Fibroblast of villous mesenchyme (primary cell): ENCODE data around the gene BTBD9. TPM values are rescaled to one million over a fixed set of nuclear protein-coding genes. Genes with fewer than 3 reads are reported as not detected.
A peak's percentile ranks its signal among the peaks of the same experiment; 100 is the strongest.

Experiments used
- DNase-seq: peaks from one replicate; pipeline ENCODE4 v3.0.0-alpha.2; 2010; ENCODE audit warnings: low read depth
- H3K4me3 ChIP-seq: 2 replicates; pipeline ENCODE4 v1.5.1; 2011; ENCODE audit warnings: low read depth, mild to moderate bottlenecking, low read length
- total RNA-seq: library from RNA; depleted of rRNA; stranded (reverse); fragments of >200 nt; gene quantifications from 2 replicates; pipeline ENCODE4 v1.2.3, GENCODE V29; 2012
- TF ChIP-seq, protein P1 (sequence below): IDR thresholded peaks from 2 replicates; pipeline ENCODE4 v1.5.1; 2012; ENCODE audit warnings: low read depth, mild to moderate bottlenecking, low read length; ENCODE audit not compliant: insufficient read depth

BTBD9 gene
- total RNA-seq, 1 donor: 12.1 TPM

DNA sequence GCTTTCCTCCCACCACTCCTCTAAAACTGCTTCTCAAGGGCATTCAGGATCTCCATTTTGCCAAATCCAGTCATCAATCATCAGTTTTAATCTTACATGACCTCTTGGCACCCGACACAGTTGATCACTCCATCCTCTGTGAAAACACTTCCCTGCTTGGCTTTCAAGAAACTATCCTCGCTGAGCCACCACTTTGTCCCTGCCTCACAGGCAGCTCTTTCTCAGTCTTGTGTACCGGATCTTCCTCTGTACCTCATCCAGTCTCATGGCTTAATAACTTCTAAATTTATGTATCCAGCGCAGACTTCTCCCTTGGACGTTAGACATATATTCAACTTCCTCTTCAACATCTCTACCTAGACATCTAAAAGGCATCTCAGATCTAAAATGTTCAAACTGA, 89.9 kb downstream of the BTBD9 start:
- H3K4me3 ChIP-seq: no peak overlapping the region
- DNase-seq: no peak
- TF ChIP-seq, protein P1, sequence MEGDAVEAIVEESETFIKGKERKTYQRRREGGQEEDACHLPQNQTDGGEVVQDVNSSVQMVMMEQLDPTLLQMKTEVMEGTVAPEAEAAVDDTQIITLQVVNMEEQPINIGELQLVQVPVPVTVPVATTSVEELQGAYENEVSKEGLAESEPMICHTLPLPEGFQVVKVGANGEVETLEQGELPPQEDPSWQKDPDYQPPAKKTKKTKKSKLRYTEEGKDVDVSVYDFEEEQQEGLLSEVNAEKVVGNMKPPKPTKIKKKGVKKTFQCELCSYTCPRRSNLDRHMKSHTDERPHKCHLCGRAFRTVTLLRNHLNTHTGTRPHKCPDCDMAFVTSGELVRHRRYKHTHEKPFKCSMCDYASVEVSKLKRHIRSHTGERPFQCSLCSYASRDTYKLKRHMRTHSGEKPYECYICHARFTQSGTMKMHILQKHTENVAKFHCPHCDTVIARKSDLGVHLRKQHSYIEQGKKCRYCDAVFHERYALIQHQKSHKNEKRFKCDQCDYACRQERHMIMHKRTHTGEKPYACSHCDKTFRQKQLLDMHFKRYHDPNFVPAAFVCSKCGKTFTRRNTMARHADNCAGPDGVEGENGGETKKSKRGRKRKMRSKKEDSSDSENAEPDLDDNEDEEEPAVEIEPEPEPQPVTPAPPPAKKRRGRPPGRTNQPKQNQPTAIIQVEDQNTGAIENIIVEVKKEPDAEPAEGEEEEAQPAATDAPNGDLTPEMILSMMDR: no peak

DNA sequence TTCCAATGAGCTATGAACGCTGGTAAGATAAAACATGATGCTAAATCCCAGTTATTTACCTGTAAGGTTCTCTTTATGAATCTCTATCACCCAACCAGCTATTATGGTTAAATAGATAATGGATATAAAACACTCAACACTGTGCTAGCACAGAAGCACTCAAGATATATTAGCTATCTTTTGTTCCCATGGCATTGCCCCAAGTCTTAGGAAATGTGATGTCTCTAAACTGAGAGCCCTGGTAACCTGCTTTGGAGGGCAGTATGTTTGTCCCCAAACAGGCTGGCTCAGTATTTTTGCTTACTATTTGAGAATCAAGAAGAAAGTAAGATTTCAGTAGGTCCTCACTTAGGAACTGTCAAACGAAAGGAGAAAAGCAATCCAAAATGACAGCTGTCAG, 90.5 kb downstream of the BTBD9 start:
- TF ChIP-seq, protein P1: no peak
- DNase-seq: no peak
- H3K4me3 ChIP-seq: no peak overlapping the region

DNA sequence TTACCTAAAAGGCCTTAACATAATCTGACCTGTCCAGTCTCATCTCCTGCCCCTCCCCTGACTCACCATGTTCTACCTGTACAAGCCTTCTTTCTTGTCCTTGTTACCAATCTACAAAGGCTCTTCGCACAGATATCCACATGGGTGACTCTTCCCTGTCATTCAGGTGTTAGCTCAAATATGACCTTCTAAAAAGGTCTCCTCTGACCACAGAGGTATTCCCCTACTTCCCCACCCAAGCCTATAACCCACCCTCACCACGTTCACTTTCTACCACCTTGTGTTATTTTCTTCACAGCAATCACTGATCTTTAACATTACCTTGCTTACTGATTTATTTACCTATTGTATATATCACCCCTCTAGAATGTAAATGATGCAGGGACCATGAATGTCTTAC, 96.7 kb downstream of the BTBD9 start:
- no peak overlapping the region for H3K4me3 ChIP-seq
- TF ChIP-seq, protein P1: no peak
- no peak for DNase-seq

DNA sequence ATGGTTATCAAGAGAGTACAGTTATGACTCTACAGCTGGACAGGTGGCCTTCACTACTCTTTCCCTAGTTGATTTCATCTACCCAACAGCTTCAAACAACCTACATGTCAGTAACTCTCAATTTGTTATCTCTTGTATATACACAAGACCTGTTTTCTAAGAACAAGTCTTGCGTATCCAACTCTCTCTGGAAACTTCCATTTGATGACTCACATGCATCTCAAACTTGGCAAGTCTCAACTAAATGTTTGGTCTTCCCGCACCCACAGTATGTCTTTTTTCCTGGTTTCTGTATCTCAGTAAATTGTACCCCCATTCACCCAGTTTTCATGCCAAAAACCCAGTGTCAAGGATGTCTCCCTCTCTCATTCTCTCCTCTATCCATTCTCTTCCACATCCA, 97.7 kb downstream of the BTBD9 start:
- TF ChIP-seq, protein P1: no peak
- H3K4me3 ChIP-seq: no peak overlapping the region
- DNase-seq: peak; percentile 62

DNA sequence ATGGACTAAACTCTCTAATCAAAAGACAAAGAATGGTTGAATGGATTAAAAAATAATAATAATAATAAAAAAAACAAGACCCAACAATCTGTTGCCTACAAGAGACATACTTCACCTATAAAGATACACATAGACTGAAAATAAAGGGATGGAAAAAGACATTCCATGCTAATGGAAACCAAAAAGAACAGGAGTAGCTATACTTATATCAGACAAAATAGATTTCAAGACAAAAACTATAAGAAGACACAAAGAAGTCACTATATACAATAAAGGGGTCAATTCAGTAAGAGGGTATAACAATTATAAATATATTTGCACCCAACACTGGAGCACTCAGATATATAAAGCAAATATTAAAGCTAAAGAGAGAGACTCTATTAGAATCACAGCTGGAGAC, 106.7 kb downstream of the BTBD9 start:
- H3K4me3 ChIP-seq: no peak overlapping the region
- DNase-seq: no peak
- TF ChIP-seq, protein P1: no peak

DNA sequence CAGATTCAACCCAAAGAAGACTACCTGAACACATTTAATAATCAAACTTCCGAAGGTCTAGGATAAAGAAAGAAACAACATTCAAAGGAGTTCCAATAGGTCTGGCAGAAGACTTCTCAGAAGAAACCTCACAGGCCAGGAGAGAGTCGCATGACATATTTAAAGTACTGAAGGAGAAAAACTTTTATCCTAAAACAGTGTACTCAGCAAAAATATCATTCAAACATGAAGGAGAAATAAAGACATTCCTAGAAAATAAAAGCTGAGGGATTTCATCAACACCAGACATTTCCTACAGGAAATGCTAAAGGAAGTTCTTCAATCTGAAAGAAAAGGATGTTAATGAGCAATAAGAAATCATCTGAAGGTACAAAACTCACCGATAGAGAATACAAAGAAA, 108.6 kb downstream of the BTBD9 start:
- H3K4me3 ChIP-seq: no peak overlapping the region
- no peak for DNase-seq
- TF ChIP-seq, protein P1: no peak

DNA sequence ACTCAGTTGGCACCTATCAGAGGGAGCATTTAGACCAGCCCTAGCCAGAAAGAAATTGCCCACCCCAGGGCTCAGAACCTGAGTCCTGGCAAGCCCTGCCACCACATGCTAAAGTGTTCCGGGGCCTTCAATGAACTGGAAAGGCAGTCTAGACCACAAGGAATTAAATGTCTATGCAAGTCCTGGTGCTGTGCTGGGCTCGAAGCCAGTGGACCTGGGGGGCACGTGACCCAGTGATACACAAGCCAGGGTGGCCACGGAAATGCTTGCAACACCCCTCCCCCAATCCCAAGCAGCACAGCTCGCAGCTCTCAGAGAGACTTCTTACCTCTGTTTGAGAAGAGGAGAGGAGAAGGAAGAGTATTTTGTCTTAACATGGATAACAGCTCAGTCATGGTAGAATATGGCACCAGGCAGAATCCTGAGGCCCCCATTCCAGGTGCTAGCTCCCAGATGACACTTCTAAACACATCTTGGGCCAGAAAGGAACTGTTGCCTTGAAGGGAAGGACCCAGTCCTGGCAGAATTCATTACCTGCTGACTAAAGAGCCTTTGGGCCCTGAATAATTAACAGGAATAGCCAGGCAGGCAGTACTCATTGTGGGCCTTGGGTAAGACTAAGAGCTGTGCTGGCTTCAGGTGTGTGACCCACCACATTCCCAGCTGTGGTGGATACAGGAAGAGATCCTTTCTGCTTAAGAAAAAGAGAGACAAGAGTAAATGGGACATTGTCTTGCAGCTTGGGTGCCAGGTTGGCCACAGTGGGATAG, 111.3 kb downstream of the BTBD9 start:
- TF ChIP-seq, protein P1: no peak
- no peak overlapping the region for H3K4me3 ChIP-seq
- no peak for DNase-seq
